Putamen (tissue), 1 donor: ENCODE measurements around the gene ANKRD55.
"Not testable (repeated sequence)": the region's sequence is repeated elsewhere in the genome, so short reads cannot be mapped to it uniquely, and the experiment has no call there.

Experiments used
- DNase-seq: peaks from one replicate; pipeline ENCODE4 v3.0.0-alpha.2; 2016; ENCODE audit warnings: low spot score

The ANKRD55 gene

GRCh38 chr5:56102889-56103288 lies 130.2 kb downstream of the ANKRD55 start:
- DNase-seq: no peak

GRCh38 chr5:56102207-56102606 lies 130.9 kb downstream of the ANKRD55 start:
- not testable (repeated sequence) for DNase-seq

GRCh38 chr5:56101180-56101579 lies 131.9 kb downstream of the ANKRD55 start:
- no peak for DNase-seq

GRCh38 chr5:56100439-56101176 lies 132.5 kb downstream of the ANKRD55 start:
- no peak for DNase-seq

DNA sequence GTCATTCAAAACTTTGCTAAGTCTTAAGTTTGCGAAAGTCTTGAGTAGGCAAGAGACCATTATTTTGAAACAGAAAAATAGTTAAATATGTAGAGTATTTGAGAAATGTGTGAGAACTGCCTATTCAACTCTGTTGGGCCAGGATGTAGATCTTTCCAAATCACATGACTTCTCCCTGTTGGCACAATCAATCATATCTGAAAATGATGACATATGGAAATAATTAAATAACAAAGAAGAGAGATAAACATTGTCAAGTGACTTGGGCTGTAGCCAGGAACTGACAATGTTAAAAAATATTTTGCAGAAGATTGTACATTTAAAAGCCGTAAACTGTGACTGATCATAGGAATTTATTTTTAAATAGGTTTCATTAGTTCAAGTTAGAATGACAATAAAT lies 133.8 kb downstream of the ANKRD55 start:
- no peak for DNase-seq

GRCh38 chr5:56097055-56097454 lies 136.1 kb downstream of the ANKRD55 start:
- no peak for DNase-seq

GRCh38 chr5:56095579-56096102 lies 137.5 kb downstream of the ANKRD55 start:
- no peak for DNase-seq

GRCh38 chr5:56094579-56095361 lies 138.4 kb downstream of the ANKRD55 start:
- DNase-seq: no peak

DNA sequence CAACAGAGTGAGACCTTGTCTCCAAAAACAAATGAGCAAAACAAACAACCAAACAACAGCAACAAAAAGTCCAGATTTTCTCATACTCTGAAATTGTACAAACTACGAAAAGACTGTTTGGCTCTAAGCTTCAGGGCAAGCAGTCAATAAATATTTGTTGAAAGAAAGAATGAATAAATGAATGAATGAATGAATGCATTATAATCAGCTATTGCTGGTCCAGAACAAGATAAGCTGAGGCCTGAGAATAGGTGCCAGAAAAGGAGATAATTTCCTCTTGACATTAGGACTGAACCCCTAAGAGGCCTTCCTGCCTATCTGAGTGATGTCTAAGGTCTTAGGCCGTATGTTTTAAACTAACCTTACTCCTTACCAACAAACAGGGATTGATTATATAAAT lies 139.2 kb downstream of the ANKRD55 start:
- no peak for DNase-seq

GRCh38 chr5:56092115-56092514 lies 141.0 kb downstream of the ANKRD55 start:
- DNase-seq: no peak

GRCh38 chr5:56091664-56092063 lies 141.5 kb downstream of the ANKRD55 start:
- no peak for DNase-seq

- DNase-seq: no peak
Observed at GRCh38 chr5:56090793-56091460, 142.2 kb downstream of the ANKRD55 start.

GRCh38 chr5:56088967-56089829 lies 143.9 kb downstream of the ANKRD55 start:
- DNase-seq: no peak

DNA sequence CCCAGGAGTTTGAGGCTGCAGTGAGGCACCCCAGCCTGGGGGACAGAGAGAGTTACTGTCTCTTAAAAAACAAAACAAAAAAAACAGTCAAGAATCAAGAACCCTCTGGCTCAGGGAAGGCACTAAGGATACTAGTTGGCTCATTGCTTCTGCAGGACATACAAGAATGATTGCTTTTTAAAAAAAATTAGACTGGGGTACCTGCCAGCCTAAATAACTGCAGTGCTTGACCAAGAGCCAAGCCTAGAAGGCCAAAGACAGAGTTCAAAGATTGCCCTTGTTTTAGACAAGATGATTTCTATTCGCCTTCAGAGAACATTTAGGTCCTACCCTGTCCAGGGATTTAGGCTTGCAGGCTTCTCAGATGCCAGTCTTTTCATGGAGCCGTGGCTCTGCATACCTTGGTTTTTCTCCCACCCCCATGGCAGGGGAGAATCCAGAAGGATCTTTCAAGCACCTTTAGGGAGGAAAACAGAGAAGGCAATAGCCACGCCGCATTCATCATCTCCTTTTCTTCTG lies 144.6 kb downstream of the ANKRD55 start:
- DNase-seq: no peak

DNA sequence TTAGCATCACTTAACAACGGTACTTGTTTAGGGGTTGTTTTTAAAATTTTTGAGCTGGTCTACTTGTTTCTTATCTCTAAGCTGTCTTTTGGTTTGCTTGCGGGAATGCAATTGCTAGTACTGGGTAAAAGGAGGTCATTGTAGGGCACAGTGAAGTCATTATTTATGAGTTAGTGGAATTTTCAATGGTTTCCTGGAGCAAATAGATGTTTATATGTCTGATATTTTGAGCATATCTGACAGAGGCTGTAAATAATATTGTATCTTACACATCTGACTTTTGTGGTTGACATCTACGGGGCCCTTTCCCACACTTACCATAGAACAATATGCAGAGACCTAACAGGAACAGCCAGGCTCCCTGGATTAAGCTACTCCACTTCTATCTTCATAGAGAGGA lies 147.9 kb downstream of the ANKRD55 start:
- no peak for DNase-seq

DNA sequence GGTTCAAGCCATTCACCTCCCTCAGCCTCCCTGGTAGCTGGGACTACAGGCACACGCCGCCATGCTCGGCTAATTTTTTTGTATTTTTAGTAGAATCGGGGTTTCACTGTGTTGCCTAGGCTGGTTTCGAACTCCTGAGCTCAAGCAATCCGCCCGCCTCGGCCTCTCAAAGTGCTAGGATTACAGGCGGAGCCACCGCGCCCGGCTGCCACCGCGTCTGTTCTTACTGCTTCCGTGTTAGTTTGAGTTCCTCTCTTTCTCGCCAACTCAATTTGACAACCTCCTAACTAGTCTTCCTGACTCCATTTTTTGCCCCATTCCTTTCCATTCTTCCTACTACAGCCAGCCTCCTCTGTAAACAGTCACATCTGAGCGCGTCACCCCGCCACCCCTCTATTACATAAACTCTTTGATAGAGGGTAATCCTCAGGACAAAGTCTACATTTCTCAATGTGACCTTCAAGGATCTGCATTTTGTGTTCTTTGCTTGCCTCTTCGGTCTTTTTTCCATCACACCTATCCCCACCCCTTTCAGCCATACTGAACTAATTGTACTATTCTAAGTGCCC lies 149.8 kb downstream of the ANKRD55 start:
- DNase-seq: no peak

GRCh38 chr5:56081053-56081642 lies 152.0 kb downstream of the ANKRD55 start:
- not testable (repeated sequence) for DNase-seq

GRCh38 chr5:56080375-56081052 lies 152.6 kb downstream of the ANKRD55 start:
- no peak for DNase-seq

GRCh38 chr5:56079157-56079500 lies 154.0 kb downstream of the ANKRD55 start:
- not testable (repeated sequence) for DNase-seq
